Small intestine (tissue), 7 donors: ENCODE data around the gene TSR3. TPM values are rescaled to one million over a fixed set of nuclear protein-coding genes. Genes with fewer than 3 reads are reported as not detected.

Experiments used
- DNase-seq, 2 donors: peaks; one replicate each; pipeline versions ENCODE4 v3.0.0 to v3.0.0-alpha.2; 2013
- FAIRE-seq: peaks from 2 replicates; lab custom pipeline; 2012; peaks lifted over from hg19 to GRCh38; lab: Jason Lieb, UNC
- H3K27ac ChIP-seq, 3 donors: one replicate each; pipeline ENCODE4 v1.5.1; 2013; ENCODE audit warnings: low read length in 2 of 3, mild to moderate bottlenecking in 2 of 3, control low read depth in 1 of 3, inconsistent platforms in 1 of 3, low read depth in 1 of 3, moderate library complexity in 1 of 3
- H3K27me3 ChIP-seq, 3 donors: one replicate each; pipeline ENCODE4 v1.6.1; 2013; ENCODE audit warnings: low read length in 3 of 3, inconsistent platforms in 1 of 3; ENCODE audit not compliant: control insufficient read depth in 3 of 3, insufficient read depth in 3 of 3
- H3K36me3 ChIP-seq, 3 donors: one replicate each; pipeline ENCODE4 v1.6.1; 2013; ENCODE audit warnings: low read length in 3 of 3, inconsistent platforms in 1 of 3, low read depth in 1 of 3, mild to moderate bottlenecking in 1 of 3, moderate library complexity in 1 of 3; ENCODE audit not compliant: control insufficient read depth in 3 of 3, insufficient read depth in 2 of 3
- H3K4me1 ChIP-seq, 3 donors: one replicate each; pipeline ENCODE4 v1.6.1; 2013; ENCODE audit warnings: low read length in 2 of 3, inconsistent platforms in 1 of 3, low read depth in 1 of 3, mild to moderate bottlenecking in 1 of 3, moderate library complexity in 1 of 3; ENCODE audit not compliant: control insufficient read depth in 3 of 3, insufficient read depth in 2 of 3
- H3K4me3 ChIP-seq, 3 donors: one replicate each; pipeline ENCODE4 v1.5.1; 2013; ENCODE audit warnings: low read length in 3 of 3, control low read depth in 1 of 3, inconsistent platforms in 1 of 3, low read depth in 1 of 3, mild to moderate bottlenecking in 1 of 3, moderate library complexity in 1 of 3
- H3K9me3 ChIP-seq, 2 donors: one replicate each; pipeline ENCODE4 v1.6.1; 2013; ENCODE audit warnings: low read depth in 1 of 2, low read length in 1 of 2; ENCODE audit not compliant: control insufficient read depth in 2 of 2, insufficient read depth in 1 of 2
- WGBS, 3 donors: extraction: QIAGEN DNeasy Blood & Tissue Kit; methylation state at CpG; one replicate each; pipeline ENCODE4 v1.1.7; 2013; 5-methylcytosine and 5-hydroxymethylcytosine counted together
- polyA plus RNA-seq, 4 donors: library from polyadenylated mRNA; stranded (reverse) in 3 of 4; unstranded in 1 of 4; fragments of 200-250 nt in 3 of 4; fragments of 120-200 nt in 1 of 4; gene quantifications; one replicate each; pipeline versions ENCODE4 v1.2.1 to v1.2.3, GENCODE V29; 2013
- donor health status: healthy with polysubstance abuse.
- donor health status: control.
- donor health status: control.
- donor health status: Bipolar disorder and iron deficiency.
- donor health status: healthy.

TSR3 gene
- polyA plus RNA-seq, 4 donors, result 38.7 to 67.8 (median 57.3) TPM

DNA sequence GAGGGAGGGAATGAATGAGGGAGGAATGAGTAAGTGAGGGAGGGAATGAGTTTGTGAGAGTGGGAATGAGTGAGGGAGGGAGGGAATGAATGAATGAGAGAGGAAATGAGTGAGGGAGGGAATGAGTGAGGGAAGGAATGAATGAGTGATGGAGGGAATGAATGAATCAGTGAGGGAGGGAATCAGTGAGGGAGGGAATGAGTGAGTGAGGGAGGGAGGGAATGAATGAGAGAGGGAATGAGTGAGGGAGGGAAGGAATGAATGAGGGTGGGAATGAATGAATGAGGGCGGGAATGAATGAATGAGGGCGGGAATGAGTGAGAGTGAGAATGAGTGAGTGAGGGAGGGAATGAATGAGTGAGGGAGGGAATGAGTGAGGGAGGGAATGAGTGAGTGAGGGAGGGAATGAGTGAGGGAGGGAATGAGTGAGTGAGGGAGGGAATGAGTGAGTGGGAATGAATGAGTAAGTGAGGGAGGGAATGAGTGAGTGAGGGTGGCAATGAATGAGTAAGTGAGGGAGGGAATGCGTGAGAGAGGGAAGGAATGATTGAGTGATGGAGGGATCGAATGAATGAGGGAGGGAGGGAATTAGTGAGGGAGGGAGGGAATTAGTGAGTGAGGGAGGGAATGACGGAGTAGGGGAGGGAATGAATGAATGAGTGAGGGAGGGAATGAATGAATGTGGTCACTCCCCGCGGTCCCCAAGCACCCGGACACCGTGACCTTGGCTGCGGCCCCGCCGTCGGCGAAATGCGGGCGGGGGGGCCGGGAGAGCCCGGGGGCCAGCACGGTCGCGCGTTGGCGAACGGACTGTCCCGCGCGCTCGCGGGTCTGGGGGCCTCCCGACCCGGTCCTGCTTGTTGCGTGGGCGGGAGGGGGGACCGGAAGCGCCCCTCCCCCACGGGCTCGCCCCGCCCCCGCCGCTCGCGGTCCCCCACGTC, 43.4 kb downstream of the TSR3 start:
- WGBS, 3 donors, result 4 to 35% (median 32%) methylated on average over 4 to 42 of the region's 43 CpGs
- Histone ChIP-seq H3K36me3 (peaks cover 0 to 23% (median 0%) of the 10 kb centered on the region in 3 donors), H3K4me1 (peaks cover 6 to 49% (median 6%) of the 10 kb centered on the region in 3 donors), H3K4me3 (peak overlapping the region; percentile 55 to 91 (median 60)), H3K27me3 (no peaks in the 10 kb centered on the region), H3K27ac (peak overlapping the region; percentile 56 to 99 (median 73)), H3K9me3 (no peaks in the 10 kb centered on the region)
- FAIRE-seq, result no peak
- DNase-seq, result peak in 1 of 2 donors; percentile 84

DNA sequence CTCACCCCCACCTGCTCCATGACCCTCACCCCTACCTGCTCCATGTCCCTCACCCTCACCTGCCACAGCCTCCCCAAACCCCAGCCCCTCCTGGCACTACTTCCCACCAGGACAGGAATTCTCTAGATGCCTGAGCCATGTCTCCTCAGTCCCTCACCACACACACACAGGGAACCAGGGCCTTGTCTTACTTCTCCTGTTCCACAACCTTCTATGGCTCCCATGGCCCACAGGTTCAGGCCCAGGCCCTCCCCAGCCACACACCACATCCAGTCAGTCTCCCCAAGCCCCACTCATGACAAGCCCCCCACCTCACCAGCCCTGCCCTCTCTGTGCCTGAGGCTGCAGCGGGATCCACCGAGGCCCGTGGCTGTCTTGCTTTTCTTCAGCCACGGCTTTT, 45.3 kb downstream of the TSR3 start:
- WGBS, 3 donors, result 66 to 73% (median 73%) methylated on average over 4 of the region's 4 CpGs
- H3K4me3 ChIP-seq, result no peak overlapping the region
- no peaks in the 10 kb centered on the region for H3K9me3 ChIP-seq
- DNase-seq, result no peak
- FAIRE-seq, result no peak
- peaks cover 2 to 45% (median 5%) of the 10 kb centered on the region in 3 donors for H3K4me1 ChIP-seq
- peak overlapping the region in 1 of 3 donors; percentile 81 for H3K27ac ChIP-seq
- H3K27me3 ChIP-seq, result no peaks in the 10 kb centered on the region
- peaks cover 0 to 6% (median 0%) of the 10 kb centered on the region in 3 donors for H3K36me3 ChIP-seq

DNA sequence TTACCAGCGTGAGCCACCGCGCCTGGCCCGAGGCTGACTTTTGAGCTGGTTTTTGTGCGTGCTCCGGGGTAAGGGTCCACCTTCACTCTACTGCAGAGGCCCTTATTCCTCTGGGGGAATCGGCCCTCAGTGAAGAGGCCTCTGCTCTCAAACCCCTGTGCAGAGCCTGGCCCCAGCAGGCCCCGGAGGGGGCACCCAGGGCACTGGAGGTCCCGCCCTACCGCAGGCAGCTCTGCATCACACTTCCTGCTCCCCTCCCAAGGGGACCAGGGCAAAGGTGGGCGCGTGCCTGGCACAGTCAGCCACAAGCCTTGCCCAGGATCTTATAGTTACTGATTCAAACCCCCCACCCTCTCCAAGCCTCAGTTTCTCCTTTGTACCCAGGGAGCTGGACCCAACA, 45.9 kb downstream of the TSR3 start:
- H3K27me3 ChIP-seq, result no peaks in the 10 kb centered on the region
- 36 to 58% (median 44%) methylated on average over 12 of the region's 12 CpGs for WGBS, 3 donors
- H3K4me1 ChIP-seq, result peaks cover 0 to 49% (median 0%) of the 10 kb centered on the region in 3 donors
- DNase-seq (peak; percentile 34 to 79), FAIRE-seq (no peak)
- H3K27ac ChIP-seq, result peak overlapping the region in 1 of 3 donors; percentile 81
- no peak overlapping the region for H3K4me3 ChIP-seq
- H3K9me3 ChIP-seq, result no peaks in the 10 kb centered on the region
- H3K36me3 ChIP-seq, result peaks cover 0 to 4% (median 0%) of the 10 kb centered on the region in 3 donors

DNA sequence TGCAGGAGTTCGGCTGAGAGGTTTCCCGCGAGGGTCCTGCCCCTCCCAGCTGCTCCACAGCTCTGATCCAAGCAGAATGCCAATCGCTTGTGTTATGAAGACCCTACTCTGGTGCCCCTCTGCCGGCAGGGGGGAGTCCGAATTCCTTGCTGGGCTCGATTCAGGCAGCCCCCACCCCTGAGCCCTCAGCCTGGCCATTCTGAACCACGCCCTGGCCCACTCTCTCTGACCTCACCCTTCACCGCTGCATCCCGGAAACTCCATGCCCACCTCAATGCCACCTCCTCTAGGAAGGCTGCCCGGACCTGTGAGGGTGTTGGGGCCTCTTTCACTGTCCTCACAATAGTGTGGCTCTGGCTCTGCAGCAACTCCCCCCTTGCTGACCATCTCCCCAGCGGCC, 50.1 kb downstream of the TSR3 start:
- Histone ChIP-seq H3K36me3 (peaks cover 0 to 2% (median 0%) of the 10 kb centered on the region in 3 donors), H3K27ac (no peak overlapping the region), H3K9me3 (no peaks in the 10 kb centered on the region), H3K27me3 (no peaks in the 10 kb centered on the region), H3K4me1 (peaks cover 0 to 79% (median 0%) of the 10 kb centered on the region in 3 donors), H3K4me3 (no peak overlapping the region)
- FAIRE-seq, result no peak
- no peak for DNase-seq
- WGBS, 3 donors, result 72 to 79% (median 74%) methylated on average over 12 of the region's 12 CpGs

DNA sequence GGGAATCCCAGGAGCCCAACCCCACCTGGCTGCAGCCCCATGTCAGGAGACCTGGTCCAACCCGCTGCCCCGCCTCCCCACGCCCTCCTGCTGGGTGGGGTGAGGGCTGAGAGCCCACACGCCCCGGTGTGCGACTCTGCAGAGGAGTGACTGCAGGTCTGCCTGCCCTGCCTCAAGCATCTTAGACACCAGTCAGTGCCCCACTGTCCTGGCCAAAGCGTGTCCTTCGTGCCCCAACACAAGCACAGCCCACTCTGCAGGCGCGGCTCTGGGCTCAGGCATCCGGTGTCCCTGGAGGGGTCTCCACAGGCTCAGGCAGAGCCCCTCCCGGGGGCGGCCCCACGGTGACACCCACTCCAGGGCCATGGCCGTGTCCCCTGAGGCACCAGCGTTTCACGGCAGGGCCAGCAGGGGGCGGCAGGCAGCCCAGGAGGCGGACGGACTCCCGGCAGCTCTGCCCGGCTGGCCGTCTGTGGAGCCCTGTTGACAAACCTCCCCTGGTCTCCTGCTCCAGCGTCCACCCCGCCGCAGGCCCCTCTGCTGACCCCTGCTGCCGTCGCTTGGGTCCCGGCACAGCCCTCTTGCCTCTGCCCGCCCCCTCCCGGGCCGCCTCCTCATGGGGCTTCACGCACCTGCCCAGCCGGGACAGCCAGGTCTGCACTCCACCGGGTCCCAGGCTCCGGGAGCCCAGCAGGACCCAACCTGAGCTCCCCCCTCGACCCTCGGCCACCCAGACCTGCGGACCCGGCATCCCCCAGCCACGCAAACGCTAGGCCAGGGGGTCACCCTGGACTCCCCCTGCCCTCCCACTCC, 50.8 kb downstream of the TSR3 start:
- Histone ChIP-seq H3K27me3 (no peaks in the 10 kb centered on the region), H3K36me3 (peaks cover 0 to 2% (median 0%) of the 10 kb centered on the region in 3 donors), H3K4me3 (peak overlapping the region in 1 of 3 donors; percentile 31), H3K4me1 (peaks cover 0 to 72% (median 0%) of the 10 kb centered on the region in 3 donors), H3K9me3 (no peaks in the 10 kb centered on the region), H3K27ac (no peak overlapping the region)
- WGBS, 3 donors, result 5 to 11% (median 8%) methylated on average over 21 to 42 of the region's 42 CpGs
- FAIRE-seq (no peak), DNase-seq (peak; percentile 65 to 85)

DNA sequence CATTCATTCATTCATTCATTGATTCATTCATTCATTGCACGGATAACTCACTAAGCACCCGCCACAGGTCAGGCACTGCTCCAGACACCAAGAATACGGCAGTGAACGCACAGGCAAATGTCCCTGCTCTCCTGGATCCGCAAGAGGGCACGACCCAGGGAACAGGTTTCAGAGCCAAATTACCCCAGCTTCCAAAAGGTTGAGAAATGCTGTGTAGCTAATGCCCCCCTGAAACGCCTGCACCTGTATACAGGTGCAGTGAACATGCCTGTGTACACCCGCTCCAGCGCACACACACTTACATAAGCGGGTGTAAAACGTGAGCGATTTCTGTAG, 51.8 kb downstream of the TSR3 start:
- H3K36me3 ChIP-seq, result peaks cover 0 to 2% (median 0%) of the 10 kb centered on the region in 3 donors
- DNase-seq (no peak), FAIRE-seq (no peak)
- no peaks in the 10 kb centered on the region for H3K27me3 ChIP-seq
- peaks cover 0 to 63% (median 0%) of the 10 kb centered on the region in 3 donors for H3K4me1 ChIP-seq
- WGBS, 3 donors, result 9 to 61% (median 37%) methylated on average over 12 of the region's 12 CpGs
- H3K27ac ChIP-seq, result peak overlapping the region in 1 of 3 donors; percentile 1
- no peak overlapping the region for H3K4me3 ChIP-seq
- H3K9me3 ChIP-seq, result no peaks in the 10 kb centered on the region

Other genes with a start within 250 kb of the TSR3 start
- 1 to 10 TPM in 3 of 4 donors, under 1 TPM in 1; 0.22 to 7.0 (median 3.2) TPM for gene CACNA1H, start 198.8 kb downstream of the TSR3 start, polyA plus RNA-seq
- 10 to 100 TPM in 2 of 4 donors, 1 to 10 TPM in 2; 3.3 to 40.9 (median 14.0) TPM for gene TPSG1, start 126.6 kb downstream of the TSR3 start, polyA plus RNA-seq
- gene TPSB2, start 121.7 kb downstream of the TSR3 start, polyA plus RNA-seq, result 10 to 100 TPM in 2 of 4 donors, 1 to 10 TPM in 1, under 1 TPM in 1; 0.47 to 58.7 (median 20.5) TPM
- 10 to 100 TPM in 2 of 4 donors, 1 to 10 TPM in 1, under 1 TPM in 1; 0.10 to 50.5 (median 15.4) TPM for gene TPSAB1, start 111.2 kb downstream of the TSR3 start, polyA plus RNA-seq
- 1 to 10 TPM in 1 of 4 donors, under 1 TPM in 2, not detected in 1; 0.06 to 1.3 (median 0.81) TPM for gene TPSD1, start 95.8 kb downstream of the TSR3 start, polyA plus RNA-seq
- 100 to 1,000 TPM in 1 of 4 donors, 10 to 100 TPM in 3; 38.7 to 123 (median 64.8) TPM for gene UBE2I, start 42.2 kb downstream of the TSR3 start, polyA plus RNA-seq
- gene BAIAP3, start 18.2 kb downstream of the TSR3 start, polyA plus RNA-seq, result 10 to 100 TPM in 1 of 4 donors, 1 to 10 TPM in 3; 4.5 to 10.5 (median 7.0) TPM
- gene GNPTG, start 53 bp upstream of the TSR3 start, polyA plus RNA-seq, result 10 to 100 TPM; 34.3 to 84.7 (median 43.9) TPM
- gene UNKL, start 62.8 kb upstream of the TSR3 start, polyA plus RNA-seq, result 10 to 100 TPM in 1 of 4 donors, 1 to 10 TPM in 3; 1.9 to 21.1 (median 4.6) TPM
- gene UQCC4, start 68.9 kb upstream of the TSR3 start, polyA plus RNA-seq, result 10 to 100 TPM; 15.1 to 36.1 (median 28.2) TPM
- under 1 TPM in 2 of 4 donors, not detected in 2; 0.58 to 0.69 TPM for gene PERCC1, start 79.2 kb upstream of the TSR3 start, polyA plus RNA-seq
- gene CCDC154, start 92.7 kb upstream of the TSR3 start, polyA plus RNA-seq, result 1 to 10 TPM in 2 of 4 donors, under 1 TPM in 1, not detected in 1; 0.76 to 1.4 (median 1.4) TPM
- gene CLCN7, start 123.2 kb upstream of the TSR3 start, polyA plus RNA-seq, result 10 to 100 TPM; 28.4 to 88.3 (median 42.8) TPM
- gene PTX4, start 137.1 kb upstream of the TSR3 start, polyA plus RNA-seq, result under 1 TPM in 2 of 4 donors, not detected in 2; 0.04 to 0.07 TPM
- gene TELO2, start 141.5 kb upstream of the TSR3 start, polyA plus RNA-seq, result 10 to 100 TPM; 41.3 to 50.3 (median 44.7) TPM
- 10 to 100 TPM in 1 of 4 donors, 1 to 10 TPM in 3; 1.6 to 23.8 (median 7.0) TPM for gene TMEM204, start 181.8 kb upstream of the TSR3 start, polyA plus RNA-seq